HG03135 (cell line): ENCODE measurements around the gene METRNL.
A peak's percentile ranks its signal among the peaks of the same experiment; 100 is the strongest.
"Not testable (repeated sequence)": the region's sequence is repeated elsewhere in the genome, so short reads cannot be mapped to it uniquely, and the experiment has no call there.

Experiments used
- ATAC-seq: cut with Tn5 transposase; IDR thresholded peaks from one replicate; pipeline ENCODE4 v1.9.1; 2021; ENCODE audit warnings: mild to moderate bottlenecking, moderate library complexity; ENCODE audit not compliant: unreplicated experiment

The METRNL gene

DNA sequence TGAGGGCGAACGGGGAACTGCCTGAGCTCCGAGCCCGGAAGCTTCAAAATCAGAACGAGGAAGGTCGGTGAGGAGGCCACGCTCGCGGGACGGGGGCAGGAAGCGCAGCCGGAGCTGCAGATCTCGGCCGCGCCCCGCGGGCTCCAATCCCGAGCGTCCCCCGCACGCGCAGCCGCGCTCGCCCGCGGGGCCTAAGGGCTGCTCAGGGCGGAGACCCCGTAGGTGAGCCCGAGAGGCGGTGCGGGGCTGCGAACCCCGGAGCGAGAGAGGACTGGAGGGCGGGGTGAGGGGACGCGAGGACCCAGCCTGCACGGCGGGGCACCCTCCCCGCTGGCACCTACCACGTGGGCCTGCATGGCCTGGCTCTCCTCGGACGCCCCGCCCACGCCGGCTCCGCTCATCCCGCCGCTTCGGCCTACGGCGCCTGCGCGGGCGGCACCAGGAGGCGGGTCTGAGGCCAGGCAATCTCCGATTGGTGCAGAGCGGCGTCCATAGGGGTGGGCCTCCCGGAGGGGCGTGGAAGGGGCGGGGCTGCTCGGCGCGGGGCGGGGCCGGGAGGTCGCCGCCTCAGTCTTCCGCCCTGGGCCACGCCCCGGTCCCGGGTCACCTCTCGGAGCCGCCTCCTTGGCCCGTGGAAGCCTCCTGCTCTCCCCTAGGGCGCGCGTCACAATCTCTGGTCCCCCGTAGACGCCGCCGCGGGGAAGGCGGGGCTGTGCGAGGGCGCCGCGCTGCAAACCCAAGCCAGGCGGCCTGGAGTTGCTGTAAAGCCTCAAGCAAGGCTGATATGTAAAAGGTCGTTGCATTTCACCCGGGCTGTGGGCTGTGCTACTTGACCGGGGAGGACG lies 27.8 kb upstream of the METRNL start:
- ATAC-seq: peak; percentile 85

- ATAC-seq: peak; percentile 2
Observed at GRCh38 chr17:83052241-83052564, 27.2 kb upstream of the METRNL start.

DNA sequence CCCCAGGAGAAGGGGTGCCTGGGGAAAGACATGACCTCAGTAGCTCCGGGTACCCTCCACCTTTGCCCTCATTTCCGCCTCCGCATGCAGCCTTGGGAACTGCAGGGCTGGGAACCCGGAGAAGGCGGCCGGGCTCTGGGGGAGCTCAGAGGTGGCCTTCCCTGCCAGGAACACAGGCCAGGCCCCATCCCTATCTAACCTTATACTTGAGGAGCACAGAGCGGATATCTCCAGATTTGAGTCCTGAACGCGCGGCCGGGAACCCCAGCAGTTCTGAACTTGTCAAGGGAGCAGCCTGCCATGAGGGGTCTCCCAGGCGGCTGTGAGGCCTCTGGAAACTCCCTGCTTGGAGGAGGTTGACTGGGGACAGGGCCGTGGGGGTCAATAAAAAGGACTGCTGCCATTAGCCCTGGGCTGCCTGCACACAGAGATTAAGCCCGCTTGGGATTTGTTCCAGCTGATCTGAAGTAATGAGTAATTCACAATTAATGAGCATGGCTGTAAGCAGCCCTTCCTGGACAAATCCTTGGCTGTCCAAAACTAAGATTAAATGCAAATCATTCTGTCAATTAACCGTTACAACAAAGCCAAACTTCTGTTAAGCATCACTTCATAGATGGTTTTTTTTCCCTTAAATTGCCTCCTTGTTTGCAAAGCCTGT lies 26.3 kb upstream of the METRNL start:
- no peak for ATAC-seq

DNA sequence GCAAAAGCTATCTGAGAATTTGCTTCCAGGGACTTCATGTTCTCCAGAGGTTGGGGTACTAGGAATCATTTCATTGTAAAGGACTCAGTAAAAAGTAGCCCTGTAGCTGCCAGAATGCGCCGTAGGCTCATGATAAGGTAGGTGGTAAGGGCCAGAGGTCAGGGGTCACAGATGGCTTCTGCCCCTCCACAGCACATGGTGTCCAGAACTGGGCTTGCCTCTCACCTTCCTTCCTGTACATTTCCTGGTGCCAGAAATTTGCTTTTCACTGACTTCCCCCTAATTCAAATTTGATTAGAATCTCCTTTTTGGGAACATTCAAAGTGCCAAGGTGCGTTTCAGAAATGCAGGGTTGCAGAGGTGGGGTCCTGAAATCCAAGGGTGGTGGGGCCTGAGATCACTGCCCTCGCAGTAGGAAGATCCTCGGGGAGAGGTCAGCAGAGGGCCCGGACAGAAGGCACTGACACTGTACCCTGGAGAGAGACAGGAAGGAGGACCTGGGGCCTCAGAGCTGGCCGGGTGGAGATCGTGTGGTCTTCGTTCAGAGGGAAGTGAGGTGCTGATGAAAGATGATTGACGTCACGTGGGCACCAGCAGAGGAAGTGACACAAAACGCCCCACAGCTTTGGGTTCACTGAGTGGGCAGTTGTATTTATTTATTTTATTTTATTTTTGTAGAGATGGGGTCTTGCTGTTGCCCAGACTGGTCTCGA lies 25.5 kb upstream of the METRNL start:
- no peak for ATAC-seq

DNA sequence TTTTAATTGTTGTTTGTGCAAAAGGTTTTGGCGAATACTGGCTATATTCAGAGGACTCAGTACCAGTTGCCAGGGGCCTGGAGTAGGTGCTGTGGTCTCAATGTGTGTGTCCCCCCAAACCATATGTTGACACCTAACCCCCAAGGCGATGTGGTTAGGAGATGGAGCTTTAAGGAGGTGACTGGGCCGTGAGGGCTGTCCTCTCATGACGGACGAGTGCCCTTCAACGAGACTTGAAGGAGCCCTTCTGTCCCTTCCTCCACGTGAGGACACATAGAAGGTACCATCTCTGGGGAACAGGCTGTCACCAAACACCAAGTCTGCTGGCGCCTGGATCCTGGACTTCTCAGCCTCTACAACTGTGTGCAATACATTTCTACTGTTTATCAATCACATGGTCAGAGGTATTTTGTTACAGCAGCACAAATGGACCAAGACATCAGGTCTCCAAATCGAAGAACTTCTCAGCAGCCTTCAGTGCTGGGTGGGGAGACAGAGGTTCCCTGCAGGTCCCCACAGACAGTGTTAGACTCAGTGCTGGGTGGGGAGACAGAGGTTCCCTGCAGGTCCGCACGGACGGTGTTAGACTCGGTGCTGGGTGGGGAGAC lies 24.8 kb upstream of the METRNL start:
- ATAC-seq: no peak

DNA sequence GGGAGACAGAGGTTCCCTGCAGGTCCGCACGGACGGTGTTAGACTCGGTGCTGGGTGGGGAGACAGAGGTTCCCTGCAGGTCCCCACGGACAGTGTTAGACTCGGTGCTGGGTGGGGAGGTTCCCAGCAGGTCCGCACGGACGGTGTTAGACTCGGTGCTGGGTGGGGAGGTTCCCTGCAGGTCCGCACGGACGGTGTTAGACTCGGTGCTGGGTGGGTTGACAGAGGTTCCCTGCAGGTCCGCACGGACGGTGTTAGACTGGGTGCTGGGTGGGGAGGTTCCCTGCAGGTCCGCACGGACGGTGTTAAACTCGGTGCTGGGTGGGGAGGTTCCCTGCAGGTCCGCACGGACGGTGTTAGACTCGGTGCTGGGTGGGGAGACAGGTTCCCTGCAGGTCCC lies 24.2 kb upstream of the METRNL start:
- ATAC-seq: not testable (repeated sequence)

DNA sequence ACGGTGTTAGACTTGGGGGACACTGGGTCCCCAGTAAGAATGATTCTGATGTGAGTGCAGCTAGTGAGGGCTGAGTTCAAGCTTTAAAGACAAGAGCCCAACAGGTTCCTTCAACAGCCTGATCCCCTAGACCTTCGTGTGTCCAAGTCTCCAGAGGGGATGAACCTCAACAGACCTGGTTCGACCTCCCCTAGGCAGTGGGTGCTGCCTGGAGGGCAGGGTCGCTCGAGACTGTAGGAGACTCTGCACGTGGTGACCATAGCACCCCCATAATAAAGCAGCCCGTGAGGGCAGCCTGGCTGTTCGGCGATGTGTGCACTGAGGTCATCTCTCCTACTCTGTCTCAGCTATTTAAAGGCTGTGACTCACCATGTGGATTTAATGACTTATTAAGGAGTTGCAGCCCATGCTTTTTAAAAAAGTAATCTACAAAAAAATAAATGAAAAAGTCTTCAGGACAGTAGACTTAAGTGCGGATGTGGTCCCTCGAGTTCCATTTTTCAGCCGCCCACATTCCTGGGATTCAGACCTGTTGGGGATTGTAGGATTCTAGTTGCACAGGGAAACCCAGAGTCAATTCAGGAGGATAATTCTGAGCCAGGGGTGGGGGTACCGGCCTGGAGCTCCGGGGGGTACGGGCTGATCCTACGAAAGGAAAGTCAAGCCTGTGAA lies 23.4 kb upstream of the METRNL start:
- no peak for ATAC-seq

GRCh38 chr17:83056583-83057396 lies 22.6 kb upstream of the METRNL start:
- ATAC-seq: no peak

DNA sequence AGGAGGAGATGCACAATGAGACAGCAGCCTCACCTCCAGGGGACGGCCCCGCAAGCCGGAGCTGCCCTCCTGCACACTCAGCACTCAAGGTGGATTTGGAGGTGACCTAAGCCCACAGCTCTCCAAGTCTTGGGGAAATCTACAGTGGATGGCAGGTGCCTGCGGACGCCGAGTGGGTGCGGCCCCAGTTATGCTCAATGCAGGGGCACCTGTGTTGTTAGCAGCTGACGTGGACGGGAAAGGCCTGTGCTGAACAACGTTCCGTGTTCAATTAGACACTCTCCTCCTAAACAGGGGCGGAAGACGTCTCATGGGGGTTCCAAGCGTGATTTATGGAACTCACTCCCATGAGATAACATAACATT lies 22.0 kb upstream of the METRNL start:
- no peak for ATAC-seq

DNA sequence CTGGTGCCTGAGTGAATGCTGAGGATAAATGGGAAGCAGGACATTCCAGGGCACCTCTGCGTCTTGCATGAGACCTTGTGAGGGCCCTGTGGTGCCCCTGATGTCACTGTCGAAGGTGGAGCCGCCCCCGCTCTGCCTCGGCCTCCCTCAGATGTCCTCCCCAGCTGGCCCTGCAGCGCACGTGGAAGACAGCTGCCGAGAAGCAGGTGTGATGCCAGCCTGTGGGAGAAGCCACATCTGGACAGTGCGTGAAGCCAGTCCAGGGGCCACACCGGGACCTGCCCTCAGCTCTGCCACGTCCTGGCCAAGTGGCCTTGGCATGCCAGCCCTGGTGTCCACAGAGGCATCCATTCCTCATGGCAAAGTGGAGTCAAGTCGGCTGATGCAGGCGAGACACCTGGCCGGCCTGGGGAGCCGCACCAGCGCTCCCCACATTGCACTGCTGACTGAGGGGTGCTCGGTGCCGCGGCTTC lies 21.6 kb upstream of the METRNL start:
- no peak for ATAC-seq

DNA sequence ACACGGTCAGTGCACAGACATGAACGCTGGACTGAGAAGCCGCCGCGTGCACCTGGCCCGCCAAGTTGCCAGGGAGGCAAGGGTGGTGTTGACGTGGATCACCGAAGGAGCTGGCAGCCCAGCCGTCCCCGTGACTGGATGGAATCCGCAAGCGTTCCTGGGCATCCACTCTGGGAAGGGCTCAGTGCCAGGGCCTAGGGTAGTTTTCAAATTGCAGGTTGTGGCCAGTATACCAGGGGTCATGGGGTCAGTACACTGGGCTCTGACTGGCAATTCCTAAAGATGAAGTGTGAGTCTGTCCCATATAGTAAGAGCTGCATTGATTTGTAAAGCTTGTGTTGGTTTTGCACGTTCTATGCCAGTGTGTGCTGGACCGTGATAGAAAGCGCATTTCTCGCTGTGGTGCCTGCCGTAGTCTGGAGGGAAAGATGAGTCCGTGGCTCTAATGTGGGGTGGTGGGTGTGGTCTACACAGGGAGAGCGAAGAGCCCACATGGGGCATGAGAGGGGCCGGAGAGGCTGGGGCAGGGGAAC lies 21.1 kb upstream of the METRNL start:
- ATAC-seq: no peak

DNA sequence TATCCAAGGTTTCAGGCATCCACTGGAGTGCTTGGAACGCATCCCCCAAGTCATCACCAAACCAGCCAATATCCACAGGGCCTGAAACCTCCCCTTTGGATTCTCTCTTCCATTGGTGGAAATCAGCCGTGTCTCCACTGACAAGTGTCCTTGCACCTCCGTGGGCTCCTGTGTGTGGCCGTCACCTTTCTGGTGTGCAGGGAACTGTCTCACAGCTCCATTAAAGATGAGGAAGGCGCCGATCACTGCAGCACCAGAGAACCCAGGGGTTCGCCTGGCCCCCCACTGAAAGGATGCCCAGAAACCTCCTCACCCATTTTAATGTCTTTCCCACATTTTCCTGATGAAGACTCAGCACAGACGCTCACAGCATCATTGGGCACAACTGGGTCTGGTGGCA lies 17.8 kb upstream of the METRNL start:
- ATAC-seq: no peak

GRCh38 chr17:83062011-83062817 lies 17.2 kb upstream of the METRNL start:
- no peak for ATAC-seq

- no peak for ATAC-seq
Observed at GRCh38 chr17:83062818-83063671, 16.4 kb upstream of the METRNL start.

DNA sequence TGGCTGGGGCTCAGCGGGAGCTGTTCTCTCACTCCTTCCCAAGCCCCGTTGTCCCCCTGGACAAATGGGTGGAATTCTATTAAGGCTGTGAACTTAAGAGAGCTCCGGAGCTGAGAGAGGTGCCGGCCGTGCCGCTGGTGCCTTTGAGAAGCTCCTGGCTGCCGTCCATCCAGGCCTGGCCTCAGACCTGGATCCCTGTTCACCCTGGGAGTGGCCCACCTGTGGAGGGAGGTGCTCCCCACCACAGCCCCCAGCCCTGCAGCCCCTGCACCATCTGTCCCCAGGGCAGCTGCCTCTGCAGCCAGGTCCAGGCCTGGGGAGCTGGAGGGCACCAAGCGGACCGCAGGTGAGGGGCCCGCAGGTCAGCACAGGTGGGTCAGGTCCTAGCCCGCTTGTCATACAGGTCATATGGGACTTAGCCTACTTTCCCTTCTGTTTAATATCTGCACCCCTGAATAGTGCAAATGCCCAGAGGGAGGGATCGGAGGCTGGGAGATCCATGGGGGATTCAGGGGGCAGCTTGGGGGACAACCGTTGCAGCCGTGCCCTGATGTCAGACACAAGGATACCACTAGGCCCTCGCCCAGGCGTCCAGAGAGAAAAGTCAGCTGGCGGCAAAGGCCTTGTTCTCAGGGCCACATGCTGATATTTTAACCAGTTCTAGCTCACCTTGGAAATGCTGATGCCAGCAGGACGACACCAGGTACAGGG lies 15.2 kb upstream of the METRNL start:
- ATAC-seq: no peak

DNA sequence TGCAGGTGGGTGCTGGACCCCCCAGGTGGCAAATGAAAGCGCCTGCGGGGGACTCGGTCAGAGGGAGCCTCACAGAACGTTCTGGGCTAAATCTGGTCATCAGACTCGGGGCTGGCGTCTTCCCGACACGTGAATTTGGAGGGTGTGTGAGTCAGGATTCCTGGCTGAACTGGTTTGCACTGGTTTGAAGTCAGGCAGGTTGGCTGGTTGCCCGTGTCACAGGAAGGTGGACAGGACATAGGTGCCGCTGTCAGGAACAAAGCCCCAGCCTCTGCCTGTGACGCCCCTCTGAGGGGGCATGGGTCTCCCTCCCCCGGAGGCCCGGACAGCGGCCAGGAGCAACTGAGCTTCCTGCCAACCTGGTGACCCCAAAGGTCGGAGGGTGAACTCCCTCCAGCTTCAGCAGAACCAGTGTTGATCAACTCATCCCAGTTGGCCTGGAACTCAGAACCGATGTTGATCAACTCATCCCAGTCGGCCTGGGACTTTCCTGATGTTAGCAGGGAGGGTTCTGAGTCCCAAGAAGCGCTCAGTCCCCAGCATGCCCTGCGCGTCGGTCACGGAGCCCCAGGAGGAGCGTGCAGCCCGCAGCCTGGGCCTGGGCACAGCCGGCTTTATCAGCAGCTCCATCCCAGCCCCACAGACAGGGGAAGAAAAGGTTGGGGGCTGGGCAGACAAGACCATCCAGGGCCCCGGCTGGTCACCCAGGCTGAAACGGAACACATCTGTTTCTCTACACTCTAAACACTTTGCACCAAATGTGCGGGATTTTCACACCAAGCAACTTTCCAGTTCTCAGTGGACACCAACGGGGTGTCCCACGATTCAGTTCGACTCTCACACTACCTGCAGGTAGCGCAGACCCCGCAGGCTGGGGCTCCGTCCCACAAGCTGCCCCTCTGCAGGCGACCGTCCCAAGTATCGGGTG lies 14.4 kb upstream of the METRNL start:
- no peak for ATAC-seq
